ENCODE data around the gene UBE2J1.
"Not testable (repeated sequence)": the region's sequence is repeated elsewhere in the genome, so short reads cannot be mapped to it uniquely, and the experiment has no call there.

Gene UBE2J1

DNA sequence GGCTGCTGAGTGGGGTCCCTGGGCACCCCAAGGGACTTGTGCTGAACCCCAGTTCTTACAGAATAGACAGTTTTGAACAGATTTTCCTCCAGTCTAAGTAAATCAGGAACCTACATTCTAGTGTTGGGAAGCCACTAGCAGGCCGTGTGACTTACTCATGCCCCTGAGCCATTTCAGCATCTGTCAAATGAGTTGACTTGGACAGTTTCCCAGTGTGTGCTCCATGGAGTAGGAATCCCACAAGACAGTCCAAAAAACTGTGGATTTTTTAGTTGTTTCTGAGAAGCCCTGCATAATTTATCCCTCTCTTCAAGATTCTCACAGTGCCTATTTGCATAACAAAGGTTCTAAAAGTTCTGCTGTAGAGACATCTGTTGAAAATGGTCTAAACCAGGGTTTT, 39.5 kb downstream of the UBE2J1 start:
- Histone ChIP-seq H3K27me3 (no peaks in the 10 kb centered on the region), H3K36me3 (no peaks in the 10 kb centered on the region), H3K9me3 (no peaks in the 10 kb centered on the region), H3K4me1 (peaks cover 4% of the 10 kb centered on the region), H3K4me3 (ENCODE audit: low read depth, low read length) (no peak overlapping the region)
- no peak for DNase-seq
- TF ChIP-seq, protein P1, sequence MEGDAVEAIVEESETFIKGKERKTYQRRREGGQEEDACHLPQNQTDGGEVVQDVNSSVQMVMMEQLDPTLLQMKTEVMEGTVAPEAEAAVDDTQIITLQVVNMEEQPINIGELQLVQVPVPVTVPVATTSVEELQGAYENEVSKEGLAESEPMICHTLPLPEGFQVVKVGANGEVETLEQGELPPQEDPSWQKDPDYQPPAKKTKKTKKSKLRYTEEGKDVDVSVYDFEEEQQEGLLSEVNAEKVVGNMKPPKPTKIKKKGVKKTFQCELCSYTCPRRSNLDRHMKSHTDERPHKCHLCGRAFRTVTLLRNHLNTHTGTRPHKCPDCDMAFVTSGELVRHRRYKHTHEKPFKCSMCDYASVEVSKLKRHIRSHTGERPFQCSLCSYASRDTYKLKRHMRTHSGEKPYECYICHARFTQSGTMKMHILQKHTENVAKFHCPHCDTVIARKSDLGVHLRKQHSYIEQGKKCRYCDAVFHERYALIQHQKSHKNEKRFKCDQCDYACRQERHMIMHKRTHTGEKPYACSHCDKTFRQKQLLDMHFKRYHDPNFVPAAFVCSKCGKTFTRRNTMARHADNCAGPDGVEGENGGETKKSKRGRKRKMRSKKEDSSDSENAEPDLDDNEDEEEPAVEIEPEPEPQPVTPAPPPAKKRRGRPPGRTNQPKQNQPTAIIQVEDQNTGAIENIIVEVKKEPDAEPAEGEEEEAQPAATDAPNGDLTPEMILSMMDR (IDR thresholded peaks at IDR 0.05; ENCODE audit: low read depth, low read length), result no peak

DNA sequence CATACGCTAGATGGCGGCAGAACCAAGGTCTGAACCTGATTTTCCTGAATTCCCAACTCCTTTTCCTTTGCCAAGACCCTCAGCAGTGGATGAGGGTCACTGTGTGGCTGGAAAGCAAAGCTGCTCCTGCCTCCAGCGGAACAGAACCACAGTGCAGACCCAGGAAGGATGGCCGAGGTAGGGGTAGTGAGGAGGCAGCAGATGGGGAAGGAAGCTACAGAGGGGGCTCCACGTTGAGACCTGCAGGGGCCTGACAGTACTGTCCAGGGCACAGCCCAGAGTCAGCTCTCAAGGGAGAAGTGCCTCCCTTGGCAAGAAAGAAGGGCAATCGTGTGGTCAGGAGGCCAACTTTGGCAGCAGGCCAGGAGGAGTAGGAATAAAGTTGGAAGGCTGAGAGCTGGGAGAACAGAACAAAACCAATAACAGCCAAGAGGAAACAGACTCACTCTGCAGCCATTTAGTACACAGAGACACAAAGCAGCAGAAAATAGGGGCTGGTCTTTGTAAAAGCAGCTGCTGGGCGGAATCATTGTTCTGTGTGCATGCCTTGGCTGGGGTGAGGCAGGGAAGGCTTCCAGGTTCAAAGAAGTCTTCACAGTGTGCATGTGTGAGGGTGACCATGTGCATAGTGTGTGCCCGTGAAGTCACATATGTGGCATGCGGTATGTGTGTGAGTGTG, 40.5 kb downstream of the UBE2J1 start:
- no peaks in the 10 kb centered on the region for H3K36me3 ChIP-seq
- H3K27me3 ChIP-seq, result no peaks in the 10 kb centered on the region
- peaks cover 4% of the 10 kb centered on the region for H3K4me1 ChIP-seq
- TF ChIP-seq, protein P1 (IDR thresholded peaks at IDR 0.05; ENCODE audit: low read depth, low read length), result peak; percentile 62
- DNase-seq, result peak; percentile 51
- H3K9me3 ChIP-seq, result no peaks in the 10 kb centered on the region
- H3K4me3 ChIP-seq (ENCODE audit: low read depth, low read length), result no peak overlapping the region

DNA sequence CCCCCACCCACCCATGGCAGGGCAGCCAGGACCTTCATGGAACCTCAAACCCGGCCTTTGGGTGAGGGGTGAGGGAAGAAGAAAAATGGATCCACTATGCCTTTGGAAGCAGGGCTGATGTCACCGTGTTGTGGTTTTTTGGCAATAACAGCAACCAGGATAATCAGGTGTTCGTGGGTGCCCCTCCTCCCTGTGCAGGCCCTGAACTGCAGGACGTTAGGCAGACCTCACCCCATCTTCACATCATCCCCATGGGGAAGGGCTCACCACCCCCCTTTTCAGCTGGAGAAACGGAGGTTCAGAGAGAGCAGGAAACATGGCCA, 41.0 kb downstream of the UBE2J1 start:
- TF ChIP-seq, protein P1 (IDR thresholded peaks at IDR 0.05; ENCODE audit: low read depth, low read length), result no peak
- H3K4me1 ChIP-seq, result peaks cover 4% of the 10 kb centered on the region
- DNase-seq, result no peak
- no peaks in the 10 kb centered on the region for H3K27me3 ChIP-seq
- H3K9me3 ChIP-seq, result no peaks in the 10 kb centered on the region
- H3K36me3 ChIP-seq, result no peaks in the 10 kb centered on the region
- H3K4me3 ChIP-seq (ENCODE audit: low read depth, low read length), result no peak overlapping the region

DNA sequence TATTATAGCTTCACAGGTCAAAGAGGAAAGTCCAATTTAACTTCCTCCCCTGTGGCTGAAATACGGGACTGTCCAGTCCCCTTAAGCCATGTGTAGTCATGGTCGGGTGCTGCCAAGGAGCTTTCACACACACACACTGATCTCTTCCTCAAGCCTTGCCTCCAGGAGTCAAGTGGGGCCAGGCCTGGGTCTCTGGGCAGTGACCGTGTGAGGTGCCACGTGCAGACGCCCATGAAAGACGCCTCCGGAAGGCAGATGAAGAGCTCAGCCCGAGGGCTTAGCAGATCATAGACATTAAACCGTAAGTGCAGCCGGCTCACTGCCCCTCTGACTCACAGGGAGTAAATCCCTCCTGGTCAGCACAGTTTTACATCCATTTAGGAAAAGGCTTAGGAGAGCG, 41.6 kb downstream of the UBE2J1 start:
- peak; percentile 30 for DNase-seq
- TF ChIP-seq, protein P1 (IDR thresholded peaks at IDR 0.05; ENCODE audit: low read depth, low read length), result no peak
- H3K4me1 ChIP-seq, result peaks cover 4% of the 10 kb centered on the region
- no peaks in the 10 kb centered on the region for H3K9me3 ChIP-seq
- H3K36me3 ChIP-seq, result no peaks in the 10 kb centered on the region
- H3K4me3 ChIP-seq (ENCODE audit: low read depth, low read length), result no peak overlapping the region
- H3K27me3 ChIP-seq, result no peaks in the 10 kb centered on the region

DNA sequence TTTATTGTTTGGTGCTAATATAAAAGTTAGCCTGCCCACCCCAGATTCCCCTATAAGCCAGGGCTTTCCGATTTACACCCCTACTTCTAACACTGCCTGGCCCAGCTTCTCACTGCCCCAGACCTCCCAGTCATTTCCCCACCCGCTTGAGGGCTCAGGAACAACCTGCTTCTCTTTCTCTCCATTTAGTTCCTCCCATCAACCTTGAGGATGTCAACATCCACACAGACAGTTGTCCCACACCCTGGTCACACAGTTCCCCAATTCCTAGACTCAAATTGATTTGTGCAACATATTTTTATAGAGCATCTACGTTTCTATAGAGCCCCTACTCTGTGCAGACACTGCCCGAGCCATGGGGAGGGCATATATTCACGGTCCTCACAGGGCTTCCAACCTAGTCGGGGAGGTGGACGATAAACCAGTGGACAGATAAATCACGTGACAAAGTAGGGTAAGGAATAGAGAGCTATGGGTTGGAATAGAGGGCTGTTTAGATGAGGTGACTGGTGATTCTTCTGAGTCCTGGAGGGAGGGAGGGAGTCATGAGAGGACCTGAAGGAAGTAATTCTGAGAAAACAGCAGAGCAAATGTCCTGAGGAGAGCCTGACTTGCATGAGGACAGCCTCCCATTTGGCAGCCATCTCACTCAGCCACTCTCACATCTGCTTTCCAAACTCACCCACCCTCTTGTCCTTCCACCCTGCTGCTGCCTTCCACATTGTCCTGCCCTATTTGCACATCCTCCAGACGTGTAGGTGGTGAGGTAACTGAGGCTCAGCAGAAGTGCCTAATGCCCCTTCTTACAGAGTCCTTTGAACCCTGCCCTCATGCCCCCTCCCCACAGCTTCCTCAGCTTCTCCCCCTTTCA, 43.8 kb downstream of the UBE2J1 start:
- H3K9me3 ChIP-seq, result no peaks in the 10 kb centered on the region
- TF ChIP-seq, protein P1 (IDR thresholded peaks at IDR 0.05; ENCODE audit: low read depth, low read length), result no peak
- H3K4me1 ChIP-seq, result peaks cover 4% of the 10 kb centered on the region
- no peak overlapping the region for H3K4me3 ChIP-seq (ENCODE audit: low read depth, low read length)
- H3K27me3 ChIP-seq, result no peaks in the 10 kb centered on the region
- DNase-seq, result no peak
- no peaks in the 10 kb centered on the region for H3K36me3 ChIP-seq

DNA sequence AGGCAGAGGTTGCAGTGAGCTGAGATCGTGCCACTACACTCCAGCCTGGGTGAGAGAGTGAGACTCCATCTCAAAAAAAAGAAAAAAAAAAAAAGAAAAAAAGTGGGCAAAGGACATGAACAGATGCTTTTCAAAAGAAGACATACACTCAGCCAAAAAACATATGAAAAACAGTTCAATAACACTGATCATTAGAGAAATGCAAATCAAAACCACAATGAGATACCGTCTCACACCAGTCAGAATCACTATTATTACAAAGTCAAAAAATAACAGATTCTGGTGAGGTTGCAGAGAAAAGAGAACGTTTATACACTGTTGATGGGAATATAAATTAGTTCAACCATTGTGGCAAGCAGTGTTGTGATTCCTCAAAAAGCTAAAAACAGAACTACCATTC, 48.0 kb downstream of the UBE2J1 start:
- not testable (repeated sequence) for DNase-seq, H3K4me1 ChIP-seq

More for the DNA sequence above, 48.0 kb downstream of the UBE2J1 start:
- not testable (repeated sequence) for H3K36me3 ChIP-seq; H3K9me3 ChIP-seq; H3K27me3 ChIP-seq; H3K4me3 ChIP-seq (ENCODE audit: low read depth, low read length)
